Lung (tissue), 12 donors: ENCODE measurements around the gene ZCRB1. TPM values are rescaled to one million over a fixed set of nuclear protein-coding genes. Genes with fewer than 3 reads are reported as not detected.

Source experiments
- ATAC-seq: fragments of 200-7000 bp; cut with Tn5 transposase; one replicate; pipeline ENCODE4 v1.9.1; 2020; ENCODE audit warnings: moderate number of reproducible peaks; ENCODE audit not compliant: insufficient read depth, low FRiP score
- DNase-seq, 3 donors: peaks; one replicate each; pipeline ENCODE4 v3.0.0-alpha.2; 2013 to 2017
- H3K27ac ChIP-seq, 2 donors: one replicate each; pipeline ENCODE4 v1.5.1; 2013; ENCODE audit warnings: mild to moderate bottlenecking in 2 of 2, moderate library complexity in 2 of 2, control low read depth in 1 of 2, inconsistent platforms in 1 of 2, low read depth in 1 of 2, low read length in 1 of 2
- H3K27me3 ChIP-seq, 3 donors: one replicate each; pipeline ENCODE4 v1.5.1; 2013; ENCODE audit warnings: low read length in 2 of 3; ENCODE audit not compliant: control insufficient read depth in 3 of 3, insufficient read depth in 3 of 3
- H3K36me3 ChIP-seq, 4 donors: one replicate each; pipeline ENCODE4 v1.5.1; 2013; ENCODE audit warnings: low read length in 4 of 4, mild to moderate bottlenecking in 1 of 4, moderate library complexity in 1 of 4; ENCODE audit not compliant: control insufficient read depth in 4 of 4, insufficient read depth in 4 of 4
- H3K4me1 ChIP-seq, 5 donors: one replicate each; pipeline ENCODE4 v1.5.1; 2013; ENCODE audit warnings: low read length in 5 of 5, mild to moderate bottlenecking in 2 of 5, moderate library complexity in 1 of 5; ENCODE audit not compliant: control insufficient read depth in 5 of 5, insufficient read depth in 5 of 5
- H3K4me3 ChIP-seq: one replicate; pipeline ENCODE4 v1.5.1; 2013; ENCODE audit warnings: mild to moderate bottlenecking, control low read depth, moderate library complexity
- H3K9ac ChIP-seq, 2 donors: one replicate each; pipeline ENCODE4 v1.5.1; 2013; ENCODE audit warnings: low read length in 2 of 2, control low read depth in 1 of 2; ENCODE audit not compliant: insufficient read depth in 1 of 2
- H3K9me3 ChIP-seq, 4 donors: one replicate each; pipeline ENCODE4 v1.5.1; 2013; ENCODE audit warnings: low read length in 3 of 4, mild to moderate bottlenecking in 1 of 4, moderate library complexity in 1 of 4; ENCODE audit not compliant: control insufficient read depth in 4 of 4, insufficient read depth in 3 of 4
- CTCF ChIP-seq: IDR thresholded peaks from 2 replicates; pipeline ENCODE4 v1.5.1; 2012; ENCODE audit warnings: mild to moderate bottlenecking; ENCODE audit errors: control extremely low read depth, extremely low read depth
- WGBS, 2 donors: extraction: QIAGEN DNeasy Blood & Tissue Kit; methylation state at CpG; one replicate each; pipeline ENCODE4 v1.1.7; 2013; 5-methylcytosine and 5-hydroxymethylcytosine counted together
- polyA plus RNA-seq, 2 donors: library from polyadenylated mRNA; stranded (reverse); fragments of 200-250 nt; gene quantifications; one replicate each; pipeline ENCODE4 v1.2.1, GENCODE V29; 2013
- total RNA-seq, 2 donors: library from RNA; depleted of rRNA in 1 of 2; stranded (reverse); fragments of >200 nt in 1 of 2; gene quantifications; one replicate each; pipeline ENCODE4 v1.2.1, GENCODE V29; 2014 to 2021
- donor health status: control.
- donor health status: control.
- donor health status: Bipolar disorder and iron deficiency.
- donor health status: healthy.
- donor health status: DM: yes; HTN: yes; CAD: no.

Gene ZCRB1
- total and polyA plus RNA-seq, 4 donors: 16.7 to 40.0 (median 28.6) TPM

- ATAC-seq (no peak), DNase-seq (no peak)
- Histone ChIP-seq H3K27me3 (no peaks in the 10 kb centered on the region), H3K4me1 (no peaks in the 10 kb centered on the region), H3K4me3 (no peak overlapping the region), H3K27ac (no peak overlapping the region), H3K9ac (no peak overlapping the region), H3K9me3 (no peaks in the 10 kb centered on the region), H3K36me3 (no peaks in the 10 kb centered on the region)
- TF ChIP-seq CTCF: no peak
- WGBS, 2 donors: 85% methylated on average over 4 of the region's 4 CpGs
Observed at GRCh38 chr12:42370013-42370412, 44.1 kb upstream of the ZCRB1 start.

GRCh38 chr12:42365486-42365885, 39.6 kb upstream of the ZCRB1 start:
- Histone ChIP-seq H3K9me3 (no peaks in the 10 kb centered on the region), H3K4me3 (no peak overlapping the region), H3K27ac (no peak overlapping the region), H3K4me1 (peaks cover 0 to 10% (median 0%) of the 10 kb centered on the region in 5 donors), H3K36me3 (peaks cover 0 to 3% (median 0%) of the 10 kb centered on the region in 4 donors), H3K27me3 (no peaks in the 10 kb centered on the region), H3K9ac (no peak overlapping the region)
- DNase-seq: no peak
- WGBS, 2 donors: 94 to 97% methylated on average over 5 of the region's 5 CpGs
- no peak for ATAC-seq
- TF ChIP-seq CTCF: no peak

- H3K36me3 ChIP-seq: peaks cover 0 to 3% (median 0%) of the 10 kb centered on the region in 4 donors
- DNase-seq (no peak), ATAC-seq (no peak)
- no peaks in the 10 kb centered on the region for H3K27me3 ChIP-seq
- no peak overlapping the region for H3K4me3 ChIP-seq
- H3K4me1 ChIP-seq: peaks cover 0 to 10% (median 0%) of the 10 kb centered on the region in 5 donors
- 78 to 81% methylated on average over 9 of the region's 9 CpGs for WGBS, 2 donors
- no peaks in the 10 kb centered on the region for H3K9me3 ChIP-seq
- TF ChIP-seq CTCF: no peak
- no peak overlapping the region for H3K9ac ChIP-seq
- no peak overlapping the region for H3K27ac ChIP-seq
Observed at GRCh38 chr12:42364692-42365091, 38.8 kb upstream of the ZCRB1 start.

GRCh38 chr12:42362647-42363260, 36.9 kb upstream of the ZCRB1 start:
- H3K4me1 ChIP-seq: peaks cover 0 to 10% (median 0%) of the 10 kb centered on the region in 5 donors
- H3K27ac ChIP-seq: no peak overlapping the region
- no peak for TF ChIP-seq CTCF
- DNase-seq (no peak), ATAC-seq (no peak)
- no peak overlapping the region for H3K4me3 ChIP-seq
- no peak overlapping the region for H3K9ac ChIP-seq
- peaks cover 0 to 3% (median 0%) of the 10 kb centered on the region in 4 donors for H3K36me3 ChIP-seq
- H3K9me3 ChIP-seq: no peaks in the 10 kb centered on the region
- no peaks in the 10 kb centered on the region for H3K27me3 ChIP-seq
